Natural killer cell (primary cell): ENCODE results near the gene RRP1B. TPM values are rescaled to one million over a fixed set of nuclear protein-coding genes. Genes with fewer than 3 reads are reported as not detected.

Source experiments
- ATAC-seq, 3 donors: fragments of 150-1000 bp in 2 of 3; fragments of 200-7000 bp in 1 of 3; cut with Tn5 transposase; 1 replicate in 1 of 3; 2 replicates in 2 of 3; pipeline ENCODE4 v1.10.0; 2021; ENCODE audit warnings: mild to moderate bottlenecking in 2 of 3, moderate library complexity in 2 of 3
- DNase-seq, 2 donors: peaks; one replicate each; pipeline versions ENCODE4 v3.0.0 to v3.0.0-alpha.2; 2013 to 2021; ENCODE audit warnings: mixed read lengths in 1 of 2
- H3K27ac ChIP-seq: one replicate; pipeline ENCODE4 v1.5.1; 2013; ENCODE audit warnings: mild to moderate bottlenecking, low read length
- H3K27me3 ChIP-seq: one replicate; pipeline ENCODE4 v1.6.1; 2013; ENCODE audit warnings: low read length; ENCODE audit not compliant: control insufficient read depth, insufficient read depth
- H3K36me3 ChIP-seq: one replicate; pipeline ENCODE4 v1.6.1; 2013; ENCODE audit warnings: low read length; ENCODE audit not compliant: control insufficient read depth, insufficient read depth
- H3K4me1 ChIP-seq: one replicate; pipeline ENCODE4 v1.6.1; 2013; ENCODE audit warnings: low read length; ENCODE audit not compliant: control insufficient read depth, insufficient read depth
- H3K4me3 ChIP-seq: one replicate; pipeline ENCODE4 v1.5.1; 2013; ENCODE audit warnings: low read length
- H3K9me3 ChIP-seq: one replicate; pipeline ENCODE4 v1.6.1; 2013; ENCODE audit warnings: low read length; ENCODE audit not compliant: control insufficient read depth, insufficient read depth
- H3K27ac Mint-ChIP-seq, 2 donors: one replicate each; pipeline ENCODE4 v1.8.0; 2022; ENCODE audit warnings: mild to moderate bottlenecking in 2 of 2, mixed read lengths in 2 of 2, moderate library complexity in 1 of 2
- H3K27me3 Mint-ChIP-seq, 2 donors: one replicate each; pipeline ENCODE4 v1.8.0; 2022; ENCODE audit warnings: low read depth in 2 of 2, mixed read lengths in 2 of 2
- H3K36me3 Mint-ChIP-seq: one replicate; pipeline ENCODE4 v1.8.0; 2022; ENCODE audit warnings: mixed read lengths
- H3K4me1 Mint-ChIP-seq, 2 donors: one replicate each; pipeline ENCODE4 v1.8.0; 2022; ENCODE audit warnings: mixed read lengths in 2 of 2
- H3K4me3 Mint-ChIP-seq: one replicate; pipeline ENCODE4 v1.8.0; 2022; ENCODE audit warnings: mild to moderate bottlenecking, moderate library complexity, mixed read lengths
- H3K9me3 Mint-ChIP-seq, 2 donors: one replicate each; pipeline ENCODE4 v1.8.0; 2022; ENCODE audit warnings: mixed read lengths in 2 of 2
- WGBS: methylation state at CpG from one replicate; pipeline ENCODE4 v1.1.7; 2013; ENCODE audit warnings: missing lambda C conversion rate; ENCODE audit not compliant: insufficient coverage; 5-methylcytosine and 5-hydroxymethylcytosine counted together
- intact Hi-C: fragments of 100-400 bp; cut with micrococcal nuclease; formaldehyde crosslinking; loops from one replicate; pipeline ENCODE4 v1.14.2; 2022
- total RNA-seq, 4 donors: library from RNA; stranded (reverse); fragments of 120-200 nt in 1 of 4; gene quantifications; one replicate each; pipeline versions ENCODE4 v1.2.3 to v1.2.4, GENCODE V29; 2013 to 2022
- TF ChIP-seq, protein P1 (sequence below): fragments of 200-600 bp; IDR thresholded peaks from one replicate; pipeline ENCODE4 v1.8.0; 2022; ENCODE audit warnings: antibody characterized with exemption

The RRP1B gene
- total RNA-seq, 3 donors from 2014 or later (not counting 1 experiment from before 2014, with no cell fraction given): 18.1 to 28.4 (median 25.0) TPM

DNA sequence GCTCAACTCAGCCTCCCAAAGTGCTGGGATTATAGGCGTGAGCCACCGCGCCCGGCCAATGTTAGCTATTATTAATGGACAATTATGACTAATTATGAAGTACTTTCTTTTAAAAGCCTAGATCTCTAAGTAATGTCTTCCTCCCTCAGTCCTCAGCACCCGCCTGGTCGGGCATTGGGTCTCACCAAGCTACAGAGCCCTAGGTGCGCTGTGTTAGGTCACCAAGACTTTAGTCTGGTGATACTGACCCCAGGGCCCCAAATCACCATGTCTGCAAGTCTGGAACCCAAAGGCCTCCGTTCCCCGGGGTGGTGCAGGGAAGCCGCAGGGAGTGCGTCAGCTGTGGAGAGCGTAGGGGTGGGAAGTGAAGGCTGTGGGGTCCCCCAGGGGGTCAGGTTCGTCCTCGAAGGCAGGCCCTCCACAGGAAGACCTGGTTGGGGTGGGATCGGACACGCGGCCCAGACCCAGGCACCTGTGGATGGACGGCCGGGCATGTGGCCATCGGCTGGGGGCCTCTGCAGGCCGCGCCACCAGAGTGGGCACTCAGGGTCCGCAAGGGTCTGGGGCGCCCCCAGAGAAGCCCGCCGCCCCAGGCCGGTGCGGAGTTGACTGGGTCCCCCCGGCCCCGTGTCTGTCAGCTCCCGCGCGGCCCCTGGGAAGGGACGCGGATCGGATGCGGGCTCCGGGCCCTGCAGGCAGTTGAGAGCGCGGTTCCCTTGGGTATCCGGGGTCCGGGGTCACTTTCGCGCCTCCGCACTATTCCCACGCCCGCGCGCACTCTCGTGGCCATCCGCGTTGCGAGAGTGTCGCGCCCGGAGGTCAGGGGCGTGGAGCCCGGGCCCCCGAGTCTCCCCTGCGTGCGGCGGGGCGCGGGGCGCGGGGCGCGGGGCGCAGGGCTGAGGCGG lies 58.9 kb downstream of the RRP1B start:
- Mint-ChIP-seq H3K4me1 (peaks cover 15 to 39% of the 10 kb centered on the region in 2 donors), H3K27me3 (peaks cover 0 to 2% of the 10 kb centered on the region in 2 donors), H3K27ac (peak overlapping the region; percentile 53 to 78), H3K9me3 (no peaks in the 10 kb centered on the region), H3K4me3 (peak overlapping the region; percentile 84), H3K36me3 (no peaks in the 10 kb centered on the region)
- DNase-seq (no peak), ATAC-seq (no peak)
- Histone ChIP-seq H3K27ac (no peak overlapping the region), H3K9me3 (no peaks in the 10 kb centered on the region), H3K4me3 (peak overlapping the region; percentile 39), H3K4me1 (peaks cover 34% of the 10 kb centered on the region), H3K27me3 (no peaks in the 10 kb centered on the region), H3K36me3 (no peaks in the 10 kb centered on the region)
- intact Hi-C loops: no loop called here
- TF ChIP-seq, protein P1, sequence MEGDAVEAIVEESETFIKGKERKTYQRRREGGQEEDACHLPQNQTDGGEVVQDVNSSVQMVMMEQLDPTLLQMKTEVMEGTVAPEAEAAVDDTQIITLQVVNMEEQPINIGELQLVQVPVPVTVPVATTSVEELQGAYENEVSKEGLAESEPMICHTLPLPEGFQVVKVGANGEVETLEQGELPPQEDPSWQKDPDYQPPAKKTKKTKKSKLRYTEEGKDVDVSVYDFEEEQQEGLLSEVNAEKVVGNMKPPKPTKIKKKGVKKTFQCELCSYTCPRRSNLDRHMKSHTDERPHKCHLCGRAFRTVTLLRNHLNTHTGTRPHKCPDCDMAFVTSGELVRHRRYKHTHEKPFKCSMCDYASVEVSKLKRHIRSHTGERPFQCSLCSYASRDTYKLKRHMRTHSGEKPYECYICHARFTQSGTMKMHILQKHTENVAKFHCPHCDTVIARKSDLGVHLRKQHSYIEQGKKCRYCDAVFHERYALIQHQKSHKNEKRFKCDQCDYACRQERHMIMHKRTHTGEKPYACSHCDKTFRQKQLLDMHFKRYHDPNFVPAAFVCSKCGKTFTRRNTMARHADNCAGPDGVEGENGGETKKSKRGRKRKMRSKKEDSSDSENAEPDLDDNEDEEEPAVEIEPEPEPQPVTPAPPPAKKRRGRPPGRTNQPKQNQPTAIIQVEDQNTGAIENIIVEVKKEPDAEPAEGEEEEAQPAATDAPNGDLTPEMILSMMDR: no peak
- WGBS: 29% methylated on average over 70 of the region's 70 CpGs

DNA sequence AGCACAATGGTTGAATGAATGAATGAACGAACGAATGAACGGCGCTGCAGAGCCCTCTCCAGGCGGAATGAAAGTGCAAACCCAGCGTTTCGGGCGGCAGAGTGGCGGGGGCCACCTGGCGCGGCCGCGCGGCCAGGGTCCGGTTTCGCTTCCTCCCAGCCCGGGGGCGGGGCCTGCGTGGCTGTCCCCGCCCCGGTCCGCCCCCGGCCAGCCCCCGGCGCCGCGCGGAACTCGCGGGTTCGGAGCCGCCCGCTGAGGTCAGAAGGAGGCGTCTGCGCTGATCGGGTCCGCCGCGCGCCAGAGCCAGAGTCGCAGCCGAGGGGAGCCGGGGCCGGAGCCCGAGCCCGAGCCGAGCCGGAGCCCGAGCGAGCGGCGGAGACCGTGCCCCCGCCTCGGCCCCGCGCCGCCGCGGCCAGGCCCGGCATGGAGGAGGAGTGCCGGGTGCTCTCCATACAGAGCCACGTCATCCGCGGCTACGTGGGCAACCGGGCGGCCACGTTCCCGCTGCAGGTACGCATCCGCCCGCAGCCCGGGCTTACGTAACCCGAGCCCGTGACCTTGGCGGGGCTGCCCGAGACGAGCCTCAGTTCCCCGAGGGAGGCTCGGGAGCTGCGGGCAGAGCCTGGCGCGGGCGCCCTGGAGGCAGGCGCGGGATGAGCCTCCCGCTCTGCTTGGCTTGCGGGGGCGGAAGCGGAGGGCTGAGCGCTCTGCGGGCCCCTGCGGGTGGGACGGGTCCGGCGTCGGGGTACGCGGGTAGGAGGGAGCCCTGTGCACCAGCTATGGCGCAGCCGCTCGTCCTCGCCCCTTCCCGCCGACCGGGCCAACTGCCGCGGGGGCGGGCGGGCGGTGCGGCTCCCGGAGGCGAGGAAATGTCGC lies 59.8 kb downstream of the RRP1B start, which contains the start of gene PDXK:
Gene PDXK (plus strand): TSS at position 258 of the 876 bp plus-strand sequence. CDS start 166 bp downstream, at position 424.
- TF ChIP-seq, protein P1: no peak
- peak; percentile 81 to 90 for DNase-seq
- peaks cover 0 to 2% of the 10 kb centered on the region in 2 donors for H3K27me3 Mint-ChIP-seq
- H3K27ac Mint-ChIP-seq: peak within 1 kb of the TSS; percentile 53 to 78
- Histone ChIP-seq H3K36me3 (peaks cover 8% of the 10 kb centered on the region), H3K4me3 (peak within 1 kb of the TSS; percentile 74), H3K9me3 (no peaks in the 10 kb centered on the region), H3K27ac (peak within 1 kb of the TSS; percentile 54), H3K27me3 (no peaks in the 10 kb centered on the region), H3K4me1 (peaks cover 35% of the 10 kb centered on the region)
- under 1% methylated on average over 117 of the region's 117 CpGs for whole genome bisulfite sequencing
- peak; percentile 86 to 94 (median 89) for ATAC-seq
- no peaks in the 10 kb centered on the region for H3K36me3 Mint-ChIP-seq
- H3K4me1 Mint-ChIP-seq: peaks cover 15 to 39% of the 10 kb centered on the region in 2 donors
- intact Hi-C loops: loop anchor here (1.0 kb wide), 1 partner anchor 9 kb away; no protein-coding TSS in a partner anchor
- H3K9me3 Mint-ChIP-seq: no peaks in the 10 kb centered on the region
- peak within 1 kb of the TSS; percentile 84 for H3K4me3 Mint-ChIP-seq

DNA sequence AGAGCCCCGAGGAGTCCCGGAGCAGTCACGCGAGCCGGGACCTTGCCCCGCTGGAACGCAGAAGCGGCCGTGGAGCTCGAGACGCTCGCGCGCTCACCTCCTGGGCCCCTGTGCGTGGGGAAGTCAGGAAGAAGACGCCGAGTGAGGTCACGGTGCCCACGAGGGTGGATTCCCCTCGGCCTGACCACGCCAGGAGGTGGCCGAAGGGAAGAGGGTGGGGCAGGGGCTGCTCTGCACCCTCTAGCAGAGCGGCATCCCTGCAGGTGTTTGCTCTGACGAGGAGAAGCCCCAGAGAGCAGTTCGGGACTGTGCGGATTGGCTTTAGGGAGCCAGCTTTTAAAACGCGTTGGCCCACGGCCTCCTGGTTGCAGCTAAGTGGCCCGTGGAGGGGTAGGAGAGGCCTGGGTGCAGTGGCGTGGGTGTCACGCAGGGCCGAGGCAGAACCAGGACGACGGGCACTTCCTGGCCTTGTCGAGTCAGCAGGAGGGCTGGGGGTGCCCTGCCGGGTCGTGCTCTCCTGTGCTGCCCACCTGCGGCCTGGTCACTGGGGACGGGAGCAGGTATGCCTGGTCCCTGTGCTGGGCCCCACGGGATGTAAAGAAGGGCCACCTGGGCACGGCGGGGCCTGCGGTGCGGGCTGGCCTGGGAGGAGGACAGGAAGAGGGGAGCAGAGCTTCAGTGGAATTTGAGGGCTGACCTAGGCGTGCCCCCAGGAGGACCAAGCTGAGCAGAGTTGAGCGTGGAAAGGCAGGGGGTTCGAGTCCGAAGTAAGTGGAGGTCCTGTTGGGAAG lies 60.6 kb downstream of the RRP1B start:
- no peaks in the 10 kb centered on the region for H3K36me3 Mint-ChIP-seq
- DNase-seq (peak; percentile 36 to 63), ATAC-seq (peak; percentile 13 to 44 (median 21))
- Histone ChIP-seq H3K4me1 (peaks cover 38% of the 10 kb centered on the region), H3K27ac (peak overlapping the region; percentile 54), H3K4me3 (peak overlapping the region; percentile 74), H3K36me3 (peaks cover 11% of the 10 kb centered on the region), H3K27me3 (no peaks in the 10 kb centered on the region), H3K9me3 (no peaks in the 10 kb centered on the region)
- peak overlapping the region; percentile 74 for H3K4me3 Mint-ChIP-seq
- 17% methylated on average over 49 of the region's 49 CpGs for WGBS
- intact Hi-C loops: loop anchor here (1.0 kb wide), 1 partner anchor 8 kb away; no protein-coding TSS in a partner anchor
- H3K27me3 Mint-ChIP-seq: peaks cover 0 to 2% of the 10 kb centered on the region in 2 donors
- H3K9me3 Mint-ChIP-seq: no peaks in the 10 kb centered on the region
- H3K27ac Mint-ChIP-seq: peak overlapping the region in 1 of 2 donors; percentile 78
- TF ChIP-seq, protein P1: no peak
- H3K4me1 Mint-ChIP-seq: peaks cover 15 to 39% of the 10 kb centered on the region in 2 donors
